ENCODE measurements around the gene SYNPR. TPM values are rescaled to one million over a fixed set of nuclear protein-coding genes. Genes with fewer than 3 reads are reported as not detected.

The SYNPR gene
- total RNA-seq, 4 donors from 2014 or later: not detected

GRCh38 chr3:63264716-63265115 lies 13.4 kb upstream of the SYNPR start:
- intact Hi-C loops (cut with DNase I; ENCODE audit: low total_unique reads): no loop called here
- 58 to 60% methylated on average over 12 of the region's 12 CpGs for WGBS, 2 donors
- H3K4me3 ChIP-seq (ENCODE audit: low read depth, poor library complexity, severe bottlenecking): no peak overlapping the region
- TF ChIP-seq, protein P1, sequence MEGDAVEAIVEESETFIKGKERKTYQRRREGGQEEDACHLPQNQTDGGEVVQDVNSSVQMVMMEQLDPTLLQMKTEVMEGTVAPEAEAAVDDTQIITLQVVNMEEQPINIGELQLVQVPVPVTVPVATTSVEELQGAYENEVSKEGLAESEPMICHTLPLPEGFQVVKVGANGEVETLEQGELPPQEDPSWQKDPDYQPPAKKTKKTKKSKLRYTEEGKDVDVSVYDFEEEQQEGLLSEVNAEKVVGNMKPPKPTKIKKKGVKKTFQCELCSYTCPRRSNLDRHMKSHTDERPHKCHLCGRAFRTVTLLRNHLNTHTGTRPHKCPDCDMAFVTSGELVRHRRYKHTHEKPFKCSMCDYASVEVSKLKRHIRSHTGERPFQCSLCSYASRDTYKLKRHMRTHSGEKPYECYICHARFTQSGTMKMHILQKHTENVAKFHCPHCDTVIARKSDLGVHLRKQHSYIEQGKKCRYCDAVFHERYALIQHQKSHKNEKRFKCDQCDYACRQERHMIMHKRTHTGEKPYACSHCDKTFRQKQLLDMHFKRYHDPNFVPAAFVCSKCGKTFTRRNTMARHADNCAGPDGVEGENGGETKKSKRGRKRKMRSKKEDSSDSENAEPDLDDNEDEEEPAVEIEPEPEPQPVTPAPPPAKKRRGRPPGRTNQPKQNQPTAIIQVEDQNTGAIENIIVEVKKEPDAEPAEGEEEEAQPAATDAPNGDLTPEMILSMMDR (IDR thresholded peaks at IDR 0.05): no peak
- TF ChIP-seq POLR2A (IDR thresholded peaks at IDR 0.05): no peak
- no peak for DNase-seq (ENCODE audit: low spot score in 2 of 2)

- TF ChIP-seq, protein P1 (IDR thresholded peaks at IDR 0.05): no peak
- no peak for TF ChIP-seq POLR2A (IDR thresholded peaks at IDR 0.05)
- no peak overlapping the region for H3K4me3 ChIP-seq (ENCODE audit: low read depth, poor library complexity, severe bottlenecking)
- 91 to 94% methylated on average over 1 of the region's 1 CpG for WGBS, 2 donors
- intact Hi-C loops (cut with DNase I; ENCODE audit: low total_unique reads): no loop called here
- no peak for DNase-seq (ENCODE audit: low spot score in 2 of 2)
Observed at GRCh38 chr3:63274359-63274758, 3.7 kb upstream of the SYNPR start.

- WGBS, 2 donors: 3 to 4% methylated on average over 22 of the region's 22 CpGs
- no peak for DNase-seq (ENCODE audit: low spot score in 2 of 2)
- no peak overlapping the region for H3K4me3 ChIP-seq (ENCODE audit: low read depth, poor library complexity, severe bottlenecking)
- intact Hi-C loops (cut with DNase I; ENCODE audit: low total_unique reads): no loop called here
- TF ChIP-seq POLR2A (IDR thresholded peaks at IDR 0.05): no peak
- TF ChIP-seq, protein P1 (IDR thresholded peaks at IDR 0.05): no peak
Observed at GRCh38 chr3:63279005-63279841, 1.1 kb downstream of the SYNPR start.

DNA sequence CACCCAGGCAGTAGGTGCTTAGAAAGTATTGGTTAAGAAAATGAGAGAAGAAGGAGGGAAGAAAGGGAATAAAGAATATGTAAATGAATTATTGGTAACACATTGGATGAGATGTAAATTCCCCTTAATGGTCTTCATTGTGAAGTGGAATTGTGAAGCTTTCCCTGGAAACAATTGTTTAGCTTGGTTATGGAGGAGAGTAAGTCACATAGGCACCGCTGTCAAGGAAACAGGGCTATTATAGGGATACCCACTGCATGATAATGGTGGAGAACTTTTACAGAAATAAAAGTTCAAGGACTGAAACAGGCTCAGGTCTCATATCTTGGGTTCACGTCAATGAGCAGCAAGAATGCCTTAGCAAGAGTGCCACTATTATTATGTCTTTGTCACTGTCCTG lies 9.5 kb downstream of the SYNPR start:
- intact Hi-C loops (cut with DNase I; ENCODE audit: low total_unique reads): no loop called here
- no peak overlapping the region for H3K4me3 ChIP-seq (ENCODE audit: low read depth, poor library complexity, severe bottlenecking)
- no peak for DNase-seq (ENCODE audit: low spot score in 2 of 2)
- 88 to 89% methylated on average over 2 of the region's 2 CpGs for WGBS, 2 donors
- no peak for TF ChIP-seq POLR2A (IDR thresholded peaks at IDR 0.05)
- TF ChIP-seq, protein P1 (IDR thresholded peaks at IDR 0.05): no peak

GRCh38 chr3:63290686-63291085 lies 12.6 kb downstream of the SYNPR start:
- no peak for TF ChIP-seq POLR2A (IDR thresholded peaks at IDR 0.05)
- TF ChIP-seq, protein P1 (IDR thresholded peaks at IDR 0.05): no peak
- WGBS, 2 donors: 76 to 84% methylated on average over 2 of the region's 2 CpGs
- DNase-seq (ENCODE audit: low spot score in 2 of 2): no peak
- H3K4me3 ChIP-seq (ENCODE audit: low read depth, poor library complexity, severe bottlenecking): no peak overlapping the region
- intact Hi-C loops (cut with DNase I; ENCODE audit: low total_unique reads): no loop called here

All from lower leg skin (tissue), 4 donors.